ENCODE results near the gene BACH2.
A peak's percentile ranks its signal among the peaks of the same experiment; 100 is the strongest.
"Not testable (repeated sequence)": the region's sequence is repeated elsewhere in the genome, so short reads cannot be mapped to it uniquely, and the experiment has no call there.

Gene BACH2

DNA sequence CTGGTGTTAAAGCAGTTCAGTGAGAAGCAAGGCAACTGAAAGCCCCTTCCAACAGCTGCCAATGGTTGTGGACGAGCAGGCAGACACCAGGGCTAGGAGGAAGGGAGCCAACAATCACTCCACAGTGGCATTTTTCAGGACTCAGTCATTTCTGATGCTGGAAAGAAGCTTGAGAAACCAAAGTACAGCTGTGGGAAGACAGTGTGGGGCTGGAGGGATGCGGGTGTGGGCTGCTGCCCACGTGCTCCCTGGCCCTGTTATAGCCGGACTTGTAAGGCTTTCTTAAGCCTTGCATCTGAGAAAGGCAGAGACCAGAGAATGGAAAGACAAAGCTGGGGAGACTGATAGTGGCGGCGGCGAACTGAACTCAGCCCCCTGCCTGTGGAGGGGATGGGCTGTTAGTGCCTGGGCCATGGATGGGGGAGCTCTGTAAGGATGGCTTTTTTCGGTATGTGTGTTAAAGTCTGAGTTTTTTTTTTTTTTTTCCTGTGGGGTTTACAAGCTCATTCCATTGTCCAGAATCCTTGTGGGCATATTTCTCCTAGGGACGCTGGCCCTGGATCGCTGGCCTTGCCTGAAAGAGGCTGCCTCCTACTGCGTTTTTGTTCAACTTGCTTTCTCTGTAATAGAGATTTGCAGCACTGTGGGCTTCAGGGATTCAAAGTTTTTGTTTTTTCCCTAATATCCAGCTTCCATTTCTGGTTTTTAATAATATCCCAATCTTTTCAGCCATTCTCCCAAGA, 310.7 kb downstream of the BACH2 start:
- DNase-seq, result peak; percentile 50

DNA sequence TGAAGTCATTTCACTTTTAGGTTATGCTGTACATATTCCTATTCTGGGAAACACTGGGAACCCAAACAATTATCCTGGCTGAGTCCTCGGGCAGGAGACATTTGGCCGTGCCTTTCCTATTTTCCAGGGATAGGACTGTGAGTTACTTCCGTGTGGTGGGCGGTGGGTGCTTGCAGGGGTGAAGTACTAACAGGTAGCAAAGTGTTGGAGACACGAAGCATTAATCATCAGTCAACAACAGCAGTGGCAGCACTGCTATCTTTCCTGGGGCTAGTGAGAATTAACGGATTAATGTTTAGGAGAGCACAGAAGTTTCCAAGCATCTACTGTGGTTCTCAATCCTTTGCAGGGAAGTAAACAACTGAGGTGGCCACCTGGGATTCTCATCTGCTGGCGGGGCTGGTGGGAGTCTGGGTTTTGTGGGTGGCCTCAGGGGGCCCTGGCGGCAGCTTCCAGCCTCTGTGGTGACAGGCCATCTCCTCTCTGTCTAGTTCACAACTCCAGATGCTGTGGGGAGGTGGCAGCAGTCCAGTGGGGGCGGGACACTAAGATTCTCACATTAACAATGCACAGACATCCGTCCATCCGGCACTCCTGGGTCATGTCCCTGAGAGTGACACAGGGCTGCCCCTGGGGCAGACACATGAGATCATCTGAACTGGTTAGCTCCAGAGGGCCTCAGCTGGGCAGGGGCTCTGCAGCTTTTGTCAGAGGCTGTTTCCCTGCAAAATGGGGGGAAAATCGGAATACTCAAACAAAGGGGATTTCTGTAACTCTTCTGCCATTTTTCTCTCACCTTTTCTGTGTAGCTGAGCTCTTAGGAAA, 311.5 kb downstream of the BACH2 start:
- DNase-seq, result peak; percentile 50

DNA sequence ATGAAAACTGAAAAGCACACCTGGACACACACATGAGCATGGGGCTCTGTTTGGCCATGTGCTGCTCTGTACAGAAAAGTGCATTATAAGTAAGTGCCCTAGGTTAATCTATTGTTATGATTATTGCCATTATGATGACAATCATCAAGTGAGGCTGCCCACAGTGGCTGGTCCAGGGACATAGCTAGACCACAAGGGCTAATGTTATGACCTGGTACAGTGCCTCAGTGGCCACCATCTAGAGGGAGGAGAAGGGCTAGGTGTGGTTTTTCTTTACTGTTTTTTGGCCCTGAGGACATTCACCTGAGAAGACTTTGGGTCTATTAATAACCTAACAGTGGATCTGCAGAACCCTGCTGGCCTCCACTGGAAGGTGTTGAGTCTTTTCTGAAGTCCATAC, 316.3 kb downstream of the BACH2 start:
- no peak for DNase-seq

DNA sequence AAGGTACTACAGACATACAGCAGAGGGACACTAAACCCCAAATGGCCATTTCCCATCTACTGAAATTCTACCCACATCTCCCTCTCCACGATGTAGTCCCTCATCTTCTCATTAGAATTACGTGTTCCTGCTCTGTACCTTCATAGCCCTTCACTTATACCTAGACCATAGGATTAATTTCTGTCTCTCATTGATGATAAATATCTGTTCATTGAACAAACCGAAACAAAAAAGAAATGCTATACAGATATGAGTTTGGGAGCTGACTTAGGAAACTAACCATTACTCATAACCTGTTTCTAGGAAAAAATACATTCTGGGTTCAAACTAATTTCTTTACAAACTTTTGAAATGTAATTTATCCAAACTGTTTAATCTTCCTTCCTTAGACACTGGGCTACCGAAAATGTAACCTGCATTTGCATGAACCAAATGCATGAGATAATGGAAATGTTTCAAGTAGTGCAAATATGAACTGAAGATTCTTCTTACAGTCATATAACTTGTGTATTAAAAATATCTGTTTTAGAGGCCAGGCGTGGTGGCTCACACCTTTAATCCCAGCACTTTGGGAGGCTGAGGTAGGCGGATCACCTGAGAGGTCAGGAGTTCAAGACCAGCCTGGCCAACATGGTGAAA, 317.0 kb downstream of the BACH2 start:
- DNase-seq, result no peak

DNA sequence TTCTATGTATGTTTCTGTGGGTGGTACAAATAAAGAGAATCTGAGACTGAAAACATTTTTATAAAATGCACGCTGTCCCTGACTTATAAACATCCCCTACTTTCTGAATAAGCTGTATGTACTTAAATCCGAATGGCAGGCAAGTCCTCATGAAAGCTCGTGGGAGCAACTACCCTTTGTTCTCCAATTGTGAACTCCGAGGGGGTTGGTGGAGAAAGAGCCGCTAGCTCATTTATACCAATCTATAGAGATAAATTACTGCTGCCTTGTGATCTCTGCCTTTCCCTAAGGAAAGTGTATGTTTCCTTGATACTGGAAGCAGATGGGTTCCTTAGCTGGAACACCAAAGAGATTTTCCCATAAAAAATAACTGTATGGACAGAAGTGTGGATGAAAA, 317.9 kb downstream of the BACH2 start:
- DNase-seq, result no peak

DNA sequence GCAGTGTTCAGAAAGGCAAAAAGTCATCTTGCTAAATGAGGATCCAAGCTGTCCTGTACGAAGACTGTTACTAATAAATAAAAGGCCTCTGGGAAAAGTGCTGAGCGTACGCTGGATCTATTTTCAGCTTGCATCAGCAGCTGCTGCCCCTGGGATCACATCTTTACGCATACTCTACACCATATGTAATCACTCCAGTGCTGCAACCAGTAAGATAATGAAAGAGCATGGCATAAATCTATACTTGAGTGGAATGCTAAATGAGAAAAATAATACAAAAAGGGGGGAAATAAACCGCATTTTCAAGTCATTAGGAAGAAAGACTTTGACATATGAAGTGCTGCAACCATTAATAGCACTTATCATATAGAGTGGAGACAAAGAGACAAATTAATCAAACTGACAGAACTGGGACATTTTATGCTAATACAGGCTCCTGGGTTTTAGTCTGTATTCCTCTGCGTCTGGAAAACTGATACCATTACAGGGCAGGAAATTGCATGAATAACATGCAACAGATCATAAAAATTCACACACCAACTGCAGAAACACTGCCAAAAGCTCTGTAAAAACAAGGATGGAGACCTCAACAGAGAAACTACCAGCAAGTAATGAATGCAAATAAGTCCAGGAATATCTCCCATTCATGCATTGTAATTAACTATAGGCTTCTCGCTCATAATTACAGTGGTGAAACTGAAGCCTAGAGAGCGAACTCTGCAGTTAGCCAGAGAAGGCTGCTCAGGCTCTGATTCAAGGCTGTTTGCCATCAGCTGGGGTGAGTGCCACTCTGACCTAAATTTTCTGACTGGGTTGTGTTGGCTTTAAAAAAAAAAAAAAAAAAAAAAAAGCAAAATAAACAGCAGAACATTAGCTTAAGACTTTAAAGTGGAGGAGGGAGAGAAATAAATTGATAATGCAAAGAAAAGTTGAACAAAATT, 318.6 kb downstream of the BACH2 start:
- DNase-seq, result peak; percentile 92

DNA sequence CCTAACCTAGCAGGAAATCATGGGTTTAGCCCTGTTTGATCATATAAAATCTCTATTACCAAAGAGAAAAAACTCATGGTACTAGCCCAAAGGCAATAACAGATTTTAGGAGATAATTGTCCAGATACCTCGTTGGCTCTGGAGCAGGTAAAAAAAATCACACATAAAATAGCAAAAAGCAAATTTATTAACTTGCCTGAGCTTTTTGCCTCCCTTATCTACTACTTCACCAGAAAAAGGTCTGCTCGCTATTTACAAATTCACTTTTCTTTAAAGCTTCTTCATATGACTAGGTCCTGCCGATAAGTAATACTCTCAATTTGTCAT, 320.0 kb downstream of the BACH2 start:
- DNase-seq, result no peak

DNA sequence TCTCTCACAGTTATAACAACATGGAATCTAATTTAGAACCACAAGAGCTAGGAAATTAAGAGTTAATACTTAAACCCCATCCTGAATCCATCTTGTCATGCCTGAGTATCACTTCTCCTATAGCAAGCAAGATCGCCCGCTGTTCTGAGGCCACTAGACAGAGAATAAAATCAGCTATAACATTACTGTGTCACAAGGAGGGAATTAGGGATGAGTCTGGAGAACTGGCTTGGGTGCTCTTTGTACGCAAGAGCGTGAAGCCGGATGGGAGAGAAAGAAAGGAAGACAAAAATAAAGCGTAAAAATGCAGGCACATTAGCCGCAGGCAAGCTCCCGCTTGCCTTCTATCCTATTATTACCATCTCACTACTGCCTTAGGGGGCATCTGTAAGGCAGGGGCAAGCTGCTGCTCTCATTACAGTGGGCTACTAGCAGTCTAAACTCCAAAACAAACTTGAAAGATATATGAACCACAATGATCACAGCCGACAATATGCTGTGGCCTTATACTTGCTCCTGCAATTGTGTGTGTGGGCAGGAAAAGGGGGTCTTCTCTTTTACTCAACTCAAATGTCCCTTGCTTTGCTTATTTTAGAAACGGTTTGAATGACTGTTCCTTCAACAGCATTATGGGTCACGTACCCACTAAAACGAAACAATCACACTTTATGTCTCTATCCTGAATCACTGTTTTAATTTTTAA, 320.5 kb downstream of the BACH2 start:
- peak; percentile 46 for DNase-seq

DNA sequence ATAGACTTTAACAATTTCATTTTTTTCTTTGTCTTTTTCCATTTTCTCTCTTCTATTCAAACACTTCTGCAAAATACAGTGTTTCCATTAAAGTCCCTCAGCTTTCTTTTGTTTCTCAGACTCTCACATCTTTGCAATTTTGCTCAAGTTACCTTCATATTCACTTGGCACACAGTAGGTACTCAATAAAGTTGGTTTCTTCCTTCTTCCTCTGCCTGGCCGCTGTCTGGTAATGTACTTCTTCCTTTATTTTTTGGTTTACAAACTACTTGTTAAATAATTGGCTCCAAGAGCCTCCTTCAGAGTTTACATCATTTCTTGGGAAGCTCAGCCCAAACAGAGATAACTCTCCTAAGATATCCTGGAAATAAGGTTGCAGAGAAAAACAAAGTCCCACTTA, 321.3 kb downstream of the BACH2 start:
- DNase-seq, result no peak

DNA sequence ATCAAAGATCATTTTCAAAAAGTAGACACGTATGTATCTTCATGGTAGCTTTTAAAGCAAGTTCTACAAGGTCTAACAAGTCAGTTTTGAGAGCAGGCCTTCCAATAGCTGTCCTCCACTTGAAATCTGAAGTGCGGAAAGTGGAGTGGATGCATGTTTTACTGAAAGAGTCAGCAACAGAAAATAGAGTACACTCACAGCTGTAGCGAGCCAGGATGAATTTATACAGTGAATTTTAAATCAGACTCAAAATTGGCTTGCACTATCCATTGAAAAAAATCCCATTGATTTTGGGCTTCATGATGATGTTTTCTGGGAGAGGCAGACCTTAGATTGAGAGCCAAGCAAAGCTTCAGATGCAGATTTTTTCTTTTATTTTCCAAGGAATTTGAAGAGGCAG, 321.8 kb downstream of the BACH2 start:
- no peak for DNase-seq

DNA sequence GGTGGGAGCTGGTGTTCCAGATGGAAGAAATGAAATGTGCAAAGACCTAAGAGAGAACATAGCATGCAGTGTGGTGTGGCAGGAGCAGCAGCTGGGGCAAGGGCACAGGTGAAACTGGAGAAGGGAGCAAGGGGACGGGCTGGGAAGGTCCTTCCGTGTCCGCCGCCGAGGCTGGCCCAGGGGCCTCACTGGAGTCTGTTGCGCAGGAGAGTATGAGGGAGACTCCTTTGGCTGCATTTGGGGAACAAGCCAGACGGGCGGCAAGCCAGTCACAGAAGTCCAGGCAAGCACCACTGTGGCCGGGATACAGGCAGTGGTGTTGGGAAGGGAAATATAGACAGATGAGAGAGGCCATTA, 324.6 kb downstream of the BACH2 start:
- no peak for DNase-seq

DNA sequence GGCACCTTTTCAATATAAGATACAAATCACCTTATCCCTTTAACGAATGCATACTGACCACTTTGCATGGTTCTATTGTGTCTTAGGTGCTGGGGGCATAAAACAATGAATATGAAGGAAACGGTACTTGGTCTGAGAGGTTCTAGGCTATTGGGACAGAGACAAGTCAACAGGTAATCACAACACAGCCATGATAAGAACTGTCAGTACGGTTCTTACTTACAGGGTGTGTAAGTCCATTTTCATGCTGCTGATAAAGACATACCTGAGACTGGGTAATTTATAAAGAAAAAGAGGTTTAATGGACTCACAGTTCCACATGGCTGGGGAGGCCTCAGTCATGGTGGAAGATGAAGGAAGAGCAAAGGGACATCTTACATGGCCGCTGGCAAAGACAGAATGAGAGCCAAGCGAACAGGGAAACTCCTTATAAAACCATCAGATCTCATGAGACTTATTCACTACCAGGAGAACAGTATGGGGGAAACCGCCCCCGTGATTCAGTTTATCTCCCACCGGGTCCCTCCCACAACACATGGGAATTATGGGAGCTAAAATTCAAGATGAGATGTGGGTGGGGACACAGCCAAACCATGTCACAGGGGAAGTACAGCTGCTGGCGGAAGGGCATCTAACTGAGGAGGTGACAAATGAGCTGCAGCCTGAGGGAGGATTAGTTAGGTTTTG, 325.2 kb downstream of the BACH2 start:
- not testable (repeated sequence) for DNase-seq

DNA sequence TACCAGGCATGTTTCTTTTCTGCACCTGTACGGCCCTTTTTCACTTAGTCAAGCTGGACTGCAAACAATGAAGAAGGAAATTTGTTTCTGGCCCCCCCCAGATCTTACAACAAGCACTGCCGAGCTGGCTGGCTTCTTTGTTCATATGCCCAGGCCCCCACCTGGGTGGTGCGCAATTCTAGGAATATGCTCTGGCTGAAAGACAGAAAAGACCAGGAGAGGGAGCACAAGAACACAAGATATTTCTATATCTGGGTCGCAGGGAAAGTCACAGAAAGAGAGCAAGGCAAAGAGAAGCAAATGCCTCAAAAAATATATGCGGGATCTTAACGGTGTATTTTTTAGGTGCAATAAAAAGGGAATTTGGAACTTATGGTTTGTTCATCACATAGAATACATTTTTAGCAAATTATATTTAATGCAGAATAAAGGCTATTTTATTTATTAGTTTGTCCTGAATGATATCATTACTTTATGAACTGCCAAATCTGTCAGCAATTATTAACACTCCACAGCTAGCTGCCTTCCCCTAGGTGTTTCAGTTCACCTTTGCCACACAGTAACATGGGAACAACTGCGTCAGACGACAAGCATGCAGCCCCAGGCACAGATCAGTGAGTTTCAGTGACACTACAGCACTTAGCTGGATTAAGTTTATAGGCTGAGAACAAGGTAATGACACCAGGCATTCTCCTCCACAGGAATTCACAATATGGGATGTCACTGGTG, 325.9 kb downstream of the BACH2 start:
- peak; percentile 84 for DNase-seq

DNA sequence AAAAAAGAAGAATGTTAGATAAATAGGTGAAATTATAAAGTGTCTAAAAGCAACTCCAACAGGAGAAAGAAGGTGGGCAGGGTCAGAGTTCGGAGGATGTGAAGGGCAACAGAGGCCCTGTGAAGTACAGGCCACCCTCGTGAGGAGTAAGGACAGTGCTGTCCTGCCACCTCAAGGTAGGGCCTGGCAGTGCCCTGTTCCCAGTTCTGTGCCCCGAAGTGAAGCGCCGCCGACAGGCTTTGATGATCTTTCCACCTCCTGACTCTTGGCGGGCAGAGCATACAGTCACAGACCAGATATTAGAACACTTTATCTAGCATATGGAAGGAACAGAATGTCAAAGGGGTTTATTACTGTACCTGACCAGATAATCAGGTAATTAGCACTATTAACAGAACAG, 326.6 kb downstream of the BACH2 start:
- DNase-seq, result peak; percentile 72

DNA sequence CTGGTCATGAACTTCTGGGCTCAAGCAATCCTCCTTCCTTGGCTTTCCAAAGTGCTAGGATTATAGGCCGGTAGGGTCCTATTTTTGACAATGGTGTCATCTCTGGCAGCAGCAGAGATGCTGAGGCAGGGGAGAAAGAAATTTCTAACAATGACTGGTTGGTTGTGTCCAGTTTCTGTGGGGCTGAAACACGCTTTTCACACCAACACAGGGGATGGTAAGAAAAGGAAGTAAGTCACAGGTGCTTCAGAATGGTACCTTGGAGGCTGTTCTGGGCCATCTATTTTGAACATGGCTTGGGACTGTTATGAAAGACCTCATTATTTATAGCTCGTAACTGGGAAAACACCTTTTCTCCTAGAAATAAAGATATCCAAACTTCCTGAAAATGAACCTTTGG, 329.7 kb downstream of the BACH2 start:
- DNase-seq, result no peak

DNA sequence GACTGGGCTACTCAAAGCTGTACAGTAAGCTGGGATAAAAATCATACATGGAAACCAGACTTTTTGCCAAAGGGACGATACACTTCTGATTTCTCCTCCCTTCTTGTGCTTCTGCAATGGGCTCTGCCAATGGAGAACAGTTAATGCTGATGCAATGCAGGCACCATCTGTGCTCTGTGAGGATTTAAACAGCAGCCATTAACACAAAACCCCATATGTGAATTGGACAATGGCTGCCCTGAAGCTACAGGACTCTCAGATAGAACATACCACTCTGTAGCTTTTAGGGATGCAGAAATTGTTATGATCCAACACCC, 330.5 kb downstream of the BACH2 start:
- DNase-seq, result peak; percentile 45

DNA sequence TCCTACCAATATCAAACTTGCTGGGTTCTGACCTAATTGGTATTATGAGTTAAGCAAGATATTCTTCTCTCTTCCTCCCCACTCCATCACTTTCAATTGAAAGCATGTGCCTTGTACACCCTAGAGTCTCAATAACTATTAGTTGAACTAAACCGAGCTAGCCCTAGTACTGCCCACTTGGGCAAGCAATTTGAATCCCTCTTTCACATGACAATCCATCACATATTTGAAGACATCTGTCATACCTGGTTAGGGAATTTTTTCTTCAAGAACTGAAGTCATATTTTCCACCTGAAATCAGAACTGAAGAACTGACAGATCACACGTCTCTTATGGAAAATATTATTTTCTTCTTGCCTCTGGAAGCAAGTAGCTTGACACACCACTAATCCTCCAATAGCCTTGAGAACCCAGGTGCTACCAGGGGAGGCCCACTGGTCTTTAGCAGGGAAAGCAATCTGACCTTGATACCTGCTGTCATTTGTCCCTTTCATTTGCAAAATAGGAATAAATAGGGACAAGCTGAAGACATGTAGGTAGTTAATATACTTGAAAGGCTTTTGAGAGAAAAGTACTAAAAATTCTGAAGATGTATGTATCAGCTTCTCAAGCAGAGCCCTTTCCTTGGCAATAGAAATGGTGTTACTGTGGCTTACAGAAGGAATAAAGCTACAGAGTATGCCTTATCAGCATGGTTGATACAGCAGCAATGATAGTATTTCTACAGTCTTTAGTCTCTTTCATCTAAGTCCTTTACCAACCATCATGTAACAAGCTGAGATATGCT, 331.0 kb downstream of the BACH2 start:
- no peak for DNase-seq

DNA sequence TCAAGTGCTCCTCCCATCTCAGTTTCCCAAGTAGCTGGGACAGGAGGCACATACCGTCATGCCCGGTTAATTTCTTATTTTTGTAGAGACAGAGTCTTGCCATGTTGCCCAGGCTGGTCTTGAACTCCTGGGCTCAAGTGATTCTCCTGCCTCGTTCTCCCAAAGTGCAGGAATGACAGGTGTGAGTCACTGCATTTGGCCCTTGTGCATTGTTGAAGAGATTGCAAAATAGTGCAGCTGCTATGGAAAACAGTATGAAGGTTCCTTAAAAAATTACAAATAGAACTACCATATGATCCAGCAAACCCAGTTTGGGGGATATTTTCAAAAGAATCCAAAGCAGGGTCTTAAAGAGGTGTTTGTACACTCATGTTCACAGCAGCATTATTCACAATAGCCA, 333.3 kb downstream of the BACH2 start:
- DNase-seq, result no peak

DNA sequence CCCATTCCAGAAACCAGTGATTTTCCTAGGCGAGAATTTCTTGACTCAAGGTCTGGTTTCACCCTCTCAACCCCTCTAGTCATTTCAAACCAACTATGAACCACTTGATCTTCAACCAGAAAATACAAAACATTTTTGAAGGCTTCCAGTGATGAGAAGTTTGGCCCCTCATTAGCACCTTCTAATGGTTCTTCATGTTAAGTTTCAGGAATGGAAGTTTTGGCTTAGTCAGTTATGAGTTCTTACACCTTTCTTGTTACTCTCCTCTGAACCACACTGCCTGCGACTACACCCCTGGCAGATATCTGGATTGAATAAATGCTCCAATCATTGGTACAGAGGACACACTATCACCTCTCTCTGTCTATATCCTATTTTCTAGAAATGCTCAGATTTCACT, 335.2 kb downstream of the BACH2 start:
- no peak for DNase-seq

DNA sequence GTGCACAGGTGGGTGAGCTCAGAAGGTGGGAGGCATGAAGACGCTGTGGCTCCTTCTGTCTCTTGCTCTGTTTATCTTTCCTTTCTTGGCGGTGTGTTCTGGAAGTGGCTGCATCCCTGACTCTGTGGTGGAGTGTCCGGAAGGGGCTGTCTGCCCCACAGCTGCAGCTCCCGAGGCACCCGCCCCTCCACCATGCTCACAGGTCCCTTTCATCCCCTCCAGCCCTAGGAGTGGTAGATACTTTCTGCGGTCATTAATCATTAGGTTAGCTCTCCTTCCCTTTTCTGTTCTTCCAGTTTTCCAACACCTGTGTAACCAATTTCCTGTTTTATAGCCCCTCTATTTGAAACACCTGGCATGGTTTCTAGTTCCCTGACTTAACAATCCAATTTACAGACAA, 336.8 kb downstream of the BACH2 start:
- DNase-seq, result no peak

Data from NCI-H1694 treated with DMSO at 0.1 percent for 48 hours (cell line).